HFFc6 (cell line): ENCODE data around the gene NTM. TPM values are rescaled to one million over a fixed set of nuclear protein-coding genes. Genes with fewer than 3 reads are reported as not detected.

ENCODE experiments used
- DNase-seq: peaks from one replicate; pipeline ENCODE4 v3.0.0-alpha.2; 2018
- H3K27ac Mint-ChIP-seq: 2 replicates; pipeline ENCODE4 v1.8.0; 2020; ENCODE audit warnings: mild to moderate bottlenecking, mixed read lengths
- H3K27me3 Mint-ChIP-seq: 2 replicates; pipeline ENCODE4 v1.8.0; 2021; ENCODE audit warnings: mild to moderate bottlenecking, moderate library complexity, mixed read lengths; ENCODE audit not compliant: insufficient read depth
- H3K36me3 Mint-ChIP-seq: 2 replicates; pipeline ENCODE4 v1.8.0; 2021; ENCODE audit warnings: low read depth, mixed read lengths
- H3K4me1 Mint-ChIP-seq: 2 replicates; pipeline ENCODE4 v1.8.0; 2020; ENCODE audit warnings: low read depth, mixed read lengths
- H3K4me3 Mint-ChIP-seq: 2 replicates; pipeline ENCODE4 v1.8.0; 2020; ENCODE audit warnings: mild to moderate bottlenecking, moderate library complexity, mixed read lengths
- H3K9me3 Mint-ChIP-seq: 2 replicates; pipeline ENCODE4 v1.8.0; 2020; ENCODE audit warnings: mild to moderate bottlenecking, mixed read lengths
- CTCF ChIP-seq: fragments of 200-600 bp; sonication (generic); IDR thresholded peaks from 2 replicates; pipeline ENCODE4 v1.5.0; 2021; ENCODE audit warnings: antibody characterized with exemption, mild to moderate bottlenecking
- total RNA-seq, 6 experiments: library from RNA; stranded (reverse); fragmentation: NEBNext Ultra II Directional; extraction: Animal tissue kit (Norgen Biotek cat#: 25700); gene quantifications; 2 replicates in 1 of 6; 3 replicates in 5 of 6; pipeline ENCODE4 v1.2.3, GENCODE V29; 2021

Gene NTM
- total RNA-seq, 6 experiments from 2014 or later: 18.3 to 23.6 (median 21.7) TPM

GRCh38 chr11:131467645-131468394 is 97.4 kb downstream of the NTM start:
- Mint-ChIP-seq H3K27ac (no peak overlapping the region), H3K4me1 (no peaks in the 10 kb centered on the region), H3K9me3 (no peaks in the 10 kb centered on the region), H3K27me3 (peaks cover 27% of the 10 kb centered on the region), H3K36me3 (no peaks in the 10 kb centered on the region), H3K4me3 (no peak overlapping the region)
- TF ChIP-seq CTCF: no peak
- DNase-seq: no peak

- Mint-ChIP-seq H3K4me1 (no peaks in the 10 kb centered on the region), H3K27me3 (peaks cover 28% of the 10 kb centered on the region), H3K36me3 (no peaks in the 10 kb centered on the region), H3K9me3 (no peaks in the 10 kb centered on the region), H3K4me3 (no peak overlapping the region), H3K27ac (no peak overlapping the region)
- DNase-seq: no peak
- TF ChIP-seq CTCF: no peak
These were observed 98.2 kb downstream of the NTM start for GRCh38 chr11:131468565-131468964.

GRCh38 chr11:131470216-131470925 is 100.0 kb downstream of the NTM start:
- no peak for DNase-seq
- Mint-ChIP-seq H3K36me3 (no peaks in the 10 kb centered on the region), H3K27ac (no peak overlapping the region), H3K27me3 (peaks cover 13% of the 10 kb centered on the region), H3K4me1 (no peaks in the 10 kb centered on the region), H3K9me3 (no peaks in the 10 kb centered on the region), H3K4me3 (no peak overlapping the region)
- TF ChIP-seq CTCF: no peak

- no peak overlapping the region for H3K4me3 Mint-ChIP-seq
- peaks cover 12% of the 10 kb centered on the region for H3K27me3 Mint-ChIP-seq
These were observed 101.6 kb downstream of the NTM start for GRCh38 chr11:131471976-131472375.

GRCh38 chr11:131474947-131475346 is 104.5 kb downstream of the NTM start:
- no peak overlapping the region for H3K27ac Mint-ChIP-seq
- no peak for TF ChIP-seq CTCF

More at GRCh38 chr11:131471976-131472375, 101.6 kb downstream of the NTM start:
- TF ChIP-seq CTCF: no peak
- Mint-ChIP-seq H3K4me1 (no peaks in the 10 kb centered on the region), H3K27ac (no peak overlapping the region), H3K36me3 (no peaks in the 10 kb centered on the region), H3K9me3 (no peaks in the 10 kb centered on the region)
- DNase-seq: no peak

More at GRCh38 chr11:131474947-131475346, 104.5 kb downstream of the NTM start:
- H3K36me3 Mint-ChIP-seq: no peaks in the 10 kb centered on the region
- no peaks in the 10 kb centered on the region for H3K4me1 Mint-ChIP-seq
- DNase-seq: no peak
- H3K27me3 Mint-ChIP-seq: peaks cover 9% of the 10 kb centered on the region
- no peaks in the 10 kb centered on the region for H3K9me3 Mint-ChIP-seq
- no peak overlapping the region for H3K4me3 Mint-ChIP-seq
